T-helper 9 cell (primary cell): ENCODE results near the gene HSPH1.

ENCODE experiments used
- DNase-seq: peaks from one replicate; pipeline ENCODE4 v3.0.0-alpha.2; 2020

HSPH1 gene

DNA sequence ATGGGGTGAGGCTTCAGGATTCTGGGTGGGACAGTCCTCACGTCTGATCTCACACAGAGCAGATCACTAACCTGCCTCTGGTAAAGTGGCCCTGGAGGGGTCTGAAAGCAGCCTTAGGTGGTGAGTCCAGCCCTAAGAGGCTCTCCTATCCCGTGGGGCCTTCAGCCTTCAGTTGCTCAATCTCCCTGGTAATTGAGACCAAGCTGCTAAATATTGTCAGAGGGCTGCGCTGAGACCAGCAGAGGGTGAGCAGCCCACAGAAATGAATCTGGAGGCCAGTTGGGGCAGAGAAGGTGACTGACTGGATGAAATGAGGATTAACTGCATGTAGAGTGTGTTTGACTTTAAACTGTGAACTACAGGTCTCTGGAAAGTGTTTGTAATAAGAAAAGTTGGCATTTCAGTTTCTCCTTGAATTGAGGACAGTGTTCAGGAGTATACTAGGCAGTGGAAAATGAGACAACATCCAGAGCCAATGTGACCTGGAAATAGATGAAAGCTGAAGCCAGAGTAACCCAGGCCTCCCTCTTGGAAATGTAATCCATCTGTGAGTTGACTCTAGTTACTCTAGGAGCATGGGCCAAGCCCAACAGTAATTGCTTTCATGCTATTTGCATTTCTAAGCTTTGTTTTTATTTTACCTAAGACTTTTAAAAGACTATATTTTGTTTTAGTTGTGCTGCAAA is 14.3 kb upstream of the HSPH1 start:
- no peak for DNase-seq

DNA sequence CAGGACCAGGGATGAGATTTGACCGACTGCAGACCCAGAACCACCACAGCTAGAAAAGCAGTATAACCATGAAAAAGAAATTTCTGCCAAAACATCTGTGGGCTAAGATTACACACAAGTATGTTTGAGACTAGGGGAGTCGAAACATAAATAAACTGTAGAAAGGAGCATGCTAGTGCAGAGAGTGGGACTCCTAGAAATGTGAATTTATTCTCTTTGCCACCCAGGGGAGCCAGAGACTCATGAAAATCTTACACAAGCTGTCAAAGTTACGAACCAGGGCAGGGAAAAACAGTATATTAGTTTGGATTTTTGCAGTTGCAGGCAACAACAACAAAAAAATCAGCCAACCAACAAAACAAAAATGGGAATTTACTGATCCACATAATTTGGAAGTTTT is 12.3 kb upstream of the HSPH1 start:
- DNase-seq: no peak

DNA sequence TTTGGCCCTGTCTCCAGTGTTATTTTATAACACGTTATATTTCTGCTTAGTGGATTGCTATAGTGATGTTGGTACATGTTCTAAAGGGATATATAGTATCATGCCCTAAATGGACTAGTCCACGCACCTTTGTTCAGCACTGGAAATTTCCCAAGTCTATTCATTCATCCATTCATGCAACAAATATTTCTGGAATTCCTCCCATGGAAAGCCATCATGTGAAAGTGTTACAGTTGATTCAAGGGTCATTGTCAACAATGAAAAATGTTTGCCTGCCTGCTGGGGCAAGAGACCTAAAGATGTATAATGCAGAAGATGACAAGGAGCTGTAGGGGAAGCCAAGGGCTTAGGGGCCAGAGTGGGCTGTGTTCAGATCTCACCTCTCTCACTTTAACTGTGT is 10.8 kb upstream of the HSPH1 start:
- no peak for DNase-seq

DNA sequence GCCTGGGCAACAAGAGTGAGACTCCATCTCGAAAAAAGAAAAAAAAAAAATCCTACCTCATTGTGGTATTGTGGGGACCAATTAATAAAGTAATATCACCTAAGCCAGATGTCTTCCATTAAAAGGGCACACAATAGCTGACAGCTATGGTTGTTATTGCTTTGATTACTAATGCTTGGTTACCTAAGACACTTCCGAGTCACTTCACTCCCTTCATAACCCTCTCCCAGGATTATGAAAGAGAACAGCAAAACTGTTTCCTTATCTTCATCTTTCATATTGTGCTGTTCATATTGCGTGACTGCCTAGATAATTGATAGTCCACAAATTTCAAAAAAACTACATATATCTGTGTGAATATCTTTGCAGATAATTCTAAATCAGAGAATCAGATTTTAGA is 10.3 kb upstream of the HSPH1 start:
- DNase-seq: no peak

DNA sequence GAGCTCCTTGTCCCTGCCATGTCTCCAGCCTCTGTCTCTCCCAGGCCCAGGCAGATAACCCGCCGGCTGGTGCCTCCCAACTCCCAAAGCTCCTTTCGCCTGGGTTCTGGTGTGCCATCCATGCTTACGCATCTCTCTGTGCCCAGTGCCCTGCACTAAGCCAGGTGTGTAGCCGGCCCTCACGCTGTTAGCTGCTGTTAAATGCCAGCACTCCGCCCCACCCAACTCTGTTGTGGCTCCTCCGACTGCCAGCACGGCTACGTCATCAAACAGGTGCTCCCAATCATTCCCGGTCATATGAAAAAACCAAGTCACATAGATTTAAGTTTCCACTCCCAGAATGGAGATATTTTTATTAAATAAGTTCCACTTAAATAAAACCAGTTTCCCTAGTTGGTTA is 7.0 kb upstream of the HSPH1 start:
- DNase-seq: no peak

DNA sequence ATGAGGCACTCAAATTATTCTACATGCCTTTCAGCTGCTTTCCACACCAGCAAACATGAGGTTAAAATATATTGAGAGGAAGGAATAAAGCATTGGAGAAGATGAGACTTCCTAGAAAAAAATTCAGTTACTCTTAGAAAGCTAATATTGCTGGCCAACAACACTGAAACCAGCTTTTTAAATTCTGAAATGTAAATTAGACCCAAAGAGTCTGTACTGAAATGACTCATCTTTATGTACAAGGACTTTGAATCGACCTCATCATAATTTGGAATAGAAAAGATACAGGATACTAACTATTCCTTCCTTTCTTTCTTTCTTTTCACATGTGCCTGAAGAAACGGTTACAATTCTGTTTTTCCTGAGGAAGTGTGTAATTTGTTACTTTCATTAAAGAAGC is 6.5 kb upstream of the HSPH1 start:
- no peak for DNase-seq

DNA sequence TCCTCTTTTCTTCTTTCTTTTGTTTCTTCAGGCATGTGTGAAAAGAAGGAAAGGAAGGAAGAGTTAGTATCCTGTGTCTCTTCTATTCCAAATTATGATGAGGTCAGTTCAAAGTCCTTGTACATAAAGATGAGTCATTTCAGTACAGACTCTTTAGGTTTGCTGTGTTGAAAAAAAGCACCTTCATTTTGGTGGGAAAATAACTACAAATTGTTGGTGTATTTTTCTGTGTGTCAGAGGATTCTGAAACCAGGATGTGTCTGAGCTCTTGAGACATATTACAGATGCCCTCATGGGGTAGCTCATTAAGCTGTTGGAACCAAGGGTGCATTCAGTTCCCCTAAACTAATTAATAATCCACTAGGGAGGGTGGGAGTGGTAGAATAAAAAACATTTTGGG is 5.8 kb upstream of the HSPH1 start:
- no peak for DNase-seq

GRCh38 chr13:31166591-31166990 is 4.9 kb upstream of the HSPH1 start:
- no peak for DNase-seq

DNA sequence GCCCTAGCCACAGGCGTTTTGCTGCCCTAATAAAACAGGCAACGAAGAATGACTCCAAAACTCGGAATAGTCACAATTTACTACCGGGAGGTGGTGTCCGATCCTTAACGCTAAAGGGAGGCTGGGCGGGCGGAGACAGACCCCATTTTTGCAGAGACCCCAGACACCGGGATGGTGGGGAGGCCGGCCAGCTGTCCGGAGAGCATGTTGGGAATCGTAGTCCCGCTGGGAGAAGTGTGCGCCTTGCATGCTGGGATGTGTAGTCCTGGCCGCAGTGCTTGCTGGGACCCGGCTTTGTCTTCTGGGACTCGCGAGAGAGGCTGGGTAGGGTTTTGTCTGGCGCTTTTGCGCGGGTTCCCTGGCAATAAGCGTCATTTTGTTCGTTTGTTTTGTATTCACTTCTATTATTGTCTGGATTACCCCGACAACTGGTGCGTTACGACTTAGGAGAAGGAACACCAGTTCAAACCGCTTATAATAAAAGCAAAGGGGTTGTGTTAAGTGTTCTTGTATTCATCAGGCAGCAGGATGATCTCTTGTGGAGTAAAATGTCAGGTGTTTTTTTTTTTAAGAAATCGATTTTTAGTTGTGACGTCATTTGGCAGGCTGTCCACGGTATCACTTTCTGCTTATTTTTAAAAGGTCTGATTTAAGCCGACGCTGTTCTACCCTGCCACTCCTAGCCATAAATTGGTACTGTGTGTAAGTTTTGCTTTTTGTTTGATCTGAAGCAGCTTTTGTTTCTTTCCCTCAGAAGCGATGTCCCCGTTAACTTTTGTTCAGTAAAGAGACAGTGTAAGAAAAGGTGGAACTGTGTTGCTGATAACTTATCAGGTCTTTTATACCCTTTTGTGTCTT is 676 bp upstream of the HSPH1 start:
- peak; percentile 91 for DNase-seq

DNA sequence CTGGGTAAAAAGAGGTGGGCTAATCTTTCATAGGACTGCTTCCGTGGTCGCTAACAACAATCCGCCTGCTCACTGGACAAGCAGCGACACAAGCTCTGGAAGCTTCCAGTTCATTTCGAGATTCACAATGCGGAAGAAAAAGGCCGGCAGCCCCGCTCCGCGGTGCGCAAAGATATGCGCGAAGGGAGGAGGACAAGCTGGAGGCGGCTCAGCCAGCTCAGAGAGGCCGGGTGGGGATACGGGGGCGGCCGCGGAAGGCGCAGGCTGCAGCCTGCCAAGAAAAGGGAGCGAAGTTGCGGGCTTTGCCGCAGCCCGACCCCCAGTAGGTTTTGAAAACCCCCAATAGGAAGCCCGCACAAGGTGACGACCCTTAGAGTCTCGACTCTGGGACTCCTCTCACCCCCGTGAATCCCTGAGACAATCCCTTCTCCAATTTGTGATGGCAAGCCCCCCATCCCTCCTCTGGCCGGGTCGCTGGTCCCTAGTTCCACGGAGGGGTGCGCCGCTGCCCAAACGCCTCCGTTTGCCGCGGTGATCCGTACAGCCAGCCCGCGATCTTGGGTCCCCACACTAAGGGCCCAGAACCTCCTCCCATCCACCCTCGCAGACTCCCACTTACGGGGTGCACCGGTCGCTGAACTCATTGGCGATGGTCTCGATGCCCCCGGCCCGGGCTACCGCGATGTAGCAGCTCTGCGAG is 697 bp downstream of the HSPH1 start:
- DNase-seq: peak; percentile 25

GRCh38 chr13:31159306-31159705 is 2.4 kb downstream of the HSPH1 start:
- no peak for DNase-seq

DNA sequence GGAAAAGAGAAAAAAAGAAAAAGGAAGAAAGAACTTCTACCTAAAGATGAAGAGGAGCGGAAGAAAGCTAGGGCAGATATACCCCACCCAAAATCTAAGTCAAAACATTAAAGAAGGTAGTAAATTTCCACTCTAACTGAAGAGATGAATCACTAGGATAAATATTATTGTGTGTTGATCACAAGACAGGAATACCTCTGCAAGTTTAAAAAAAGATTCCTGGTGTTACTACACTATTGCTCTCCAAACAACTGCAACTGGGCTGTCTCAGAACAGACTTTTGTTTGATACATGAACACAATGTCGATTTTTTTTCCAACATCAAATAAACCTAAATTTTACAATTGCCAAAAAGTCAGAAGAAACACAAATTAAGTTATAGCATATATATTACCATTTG is 6.8 kb downstream of the HSPH1 start:
- DNase-seq: no peak

DNA sequence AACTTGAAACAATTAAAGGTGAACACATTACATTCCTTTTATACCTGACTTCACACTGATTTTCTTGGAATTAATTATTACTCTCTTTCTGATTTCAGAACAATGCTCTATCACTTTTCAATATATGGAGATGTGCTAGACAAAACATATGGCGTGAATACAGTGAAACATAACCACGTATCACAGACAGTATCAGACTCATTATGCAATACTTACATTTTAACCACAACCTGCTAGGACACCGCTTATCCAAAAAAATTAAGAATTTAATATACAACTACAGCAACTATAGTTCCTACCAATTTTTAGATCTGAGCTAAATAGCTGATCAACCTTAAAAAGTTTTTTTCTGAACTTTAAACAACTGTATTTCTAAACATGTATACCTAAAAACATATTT is 9.9 kb downstream of the HSPH1 start:
- no peak for DNase-seq

GRCh38 chr13:31150315-31150985 is 11.3 kb downstream of the HSPH1 start:
- DNase-seq: no peak

GRCh38 chr13:31149604-31150003 is 12.1 kb downstream of the HSPH1 start:
- no peak for DNase-seq

DNA sequence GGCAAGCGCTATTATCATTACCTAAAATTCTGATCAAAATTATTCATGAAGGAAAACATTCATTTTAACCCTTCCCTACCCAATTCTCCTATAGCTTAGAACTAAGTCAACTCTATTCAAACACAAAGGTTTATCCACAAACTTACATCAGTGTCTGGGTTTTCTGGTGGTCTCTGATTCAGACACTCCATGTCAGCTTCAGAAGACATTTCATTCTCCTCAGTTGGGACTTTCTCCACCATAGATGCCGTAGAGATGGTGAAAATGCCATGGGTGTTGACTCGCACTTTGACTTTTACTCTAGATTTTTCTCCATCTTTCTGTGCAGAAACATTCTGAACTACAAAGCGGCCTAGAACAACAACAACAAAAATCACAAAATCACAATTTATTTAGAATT is 16.3 kb downstream of the HSPH1 start:
- no peak for DNase-seq

DNA sequence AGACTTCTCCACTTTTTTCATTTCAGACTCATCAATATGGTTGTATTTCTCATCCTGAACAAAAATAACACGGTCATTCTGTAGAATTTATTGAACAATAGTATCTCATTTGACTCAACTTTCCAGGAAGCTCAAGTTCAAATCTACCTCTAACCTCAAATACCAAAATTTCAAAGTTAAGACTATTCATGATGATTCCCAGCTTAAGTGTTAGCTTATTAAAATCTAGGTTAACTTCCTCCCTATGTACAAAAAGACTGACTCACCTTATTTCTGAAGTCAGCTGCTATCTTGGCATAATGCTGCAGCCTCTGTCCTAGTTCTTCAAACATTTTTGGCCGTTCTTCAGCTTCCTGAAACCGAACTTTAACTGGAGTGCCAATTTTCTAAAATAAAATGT is 23.2 kb downstream of the HSPH1 start:
- no peak for DNase-seq

- DNase-seq: no peak
Measured at GRCh38 chr13:31136724-31137123, 25.0 kb downstream of the HSPH1 start.

DNA sequence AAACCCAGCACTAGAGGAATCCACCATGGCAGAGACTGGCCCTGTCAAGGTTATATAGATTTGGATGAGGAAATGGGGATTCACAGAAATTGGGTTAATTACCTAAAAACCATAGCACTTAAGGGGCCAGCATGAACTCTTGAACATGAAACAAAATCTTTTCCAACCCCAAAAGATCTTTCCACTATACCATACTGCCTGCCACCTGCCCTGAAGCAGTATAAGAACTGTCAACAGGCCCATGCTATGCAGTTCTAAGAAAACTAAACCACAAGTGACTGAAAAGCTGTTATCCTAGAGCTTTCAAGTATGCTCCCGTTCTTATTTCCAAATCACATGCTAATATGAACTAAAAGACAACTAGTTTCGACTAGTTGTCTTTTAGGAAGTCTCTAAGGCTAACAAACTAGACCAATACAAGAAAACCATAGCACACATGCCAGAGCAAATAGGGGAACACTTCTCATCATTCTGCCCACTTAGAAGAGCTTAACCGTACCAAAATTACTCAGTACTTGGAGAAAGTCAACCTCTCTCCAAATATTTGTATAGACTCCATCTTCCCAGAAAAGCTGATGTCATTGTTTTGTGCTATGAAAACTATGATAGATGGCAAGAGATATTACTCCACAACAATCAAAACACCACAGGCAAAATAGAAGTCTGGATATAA is 27.5 kb downstream of the HSPH1 start:
- no peak for DNase-seq

DNA sequence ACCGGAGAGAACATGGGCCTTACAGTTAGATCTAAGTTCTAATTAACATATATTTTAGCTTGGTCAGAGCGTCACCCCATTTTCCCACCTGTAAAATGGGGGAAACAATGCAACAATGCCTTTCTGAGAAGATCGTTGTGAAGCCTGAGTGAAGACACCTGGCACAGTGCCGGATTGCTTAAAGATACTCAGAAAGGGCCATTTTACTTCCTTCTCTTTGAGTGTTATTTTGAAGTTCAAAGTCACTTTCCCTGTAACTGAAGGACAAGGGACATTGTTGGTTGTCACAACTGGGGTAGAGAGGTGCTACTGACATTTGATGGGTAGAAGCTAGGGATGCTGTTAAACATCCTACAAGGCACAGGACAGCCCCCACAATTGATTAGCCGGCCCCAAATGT is 28.1 kb downstream of the HSPH1 start:
- DNase-seq: no peak

- DNase-seq: no peak
Measured at GRCh38 chr13:31131470-31131961, 30.2 kb downstream of the HSPH1 start.

DNA sequence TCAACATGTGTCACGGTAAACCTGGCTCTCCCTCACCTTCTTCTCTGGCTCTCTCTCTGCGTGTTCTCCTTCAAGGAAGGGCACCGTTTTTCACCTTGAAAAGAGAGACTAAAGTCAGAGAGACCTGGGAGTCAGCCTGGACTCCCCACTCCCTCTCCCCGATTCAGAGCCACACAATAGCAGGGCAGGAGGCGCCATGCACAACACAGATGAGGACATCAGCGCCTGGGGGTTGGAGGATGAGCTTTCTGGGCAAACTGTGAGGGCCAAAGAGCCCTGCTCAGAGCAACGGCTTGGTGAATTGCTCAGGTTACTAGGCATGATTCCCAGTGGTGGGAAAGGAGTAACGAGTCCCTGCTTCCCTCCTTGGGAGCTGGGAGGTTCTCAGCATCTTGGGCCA is 32.3 kb downstream of the HSPH1 start:
- DNase-seq: no peak

DNA sequence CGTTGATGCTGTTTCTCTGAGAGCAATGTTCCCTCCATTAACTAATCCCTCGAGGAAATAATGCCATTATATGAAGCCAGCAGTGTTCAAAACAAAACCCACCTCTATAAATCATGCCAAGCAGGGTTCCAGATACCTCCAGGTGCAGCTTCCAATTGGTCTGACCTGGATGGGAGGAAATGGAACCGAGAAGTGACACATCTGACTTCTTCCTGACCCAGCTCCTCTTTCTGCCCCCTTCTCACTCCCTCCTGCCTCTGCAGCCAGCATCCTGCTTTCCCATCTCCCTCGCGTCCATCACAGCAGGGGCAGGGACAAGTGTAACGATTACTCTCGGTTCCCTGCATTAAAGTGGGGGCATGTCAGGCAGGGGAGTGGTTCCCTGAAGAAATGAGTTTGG is 37.5 kb downstream of the HSPH1 start:
- DNase-seq: no peak
